ENCODE data around the gene APLF.

GRCh38 chr2:68418419-68418818 lies 49.0 kb upstream of the APLF start:
- TF ChIP-seq POLR2A (IDR thresholded peaks at IDR 0.05; ENCODE audit: control extremely low read depth in 1 of 2, low read depth in 2 of 2, low read length in 2 of 2) (no peak), CEBPB (IDR thresholded peaks at IDR 0.05; ENCODE audit: low read depth, low read length) (no peak), CTCF (IDR thresholded peaks at IDR 0.05; ENCODE audit: control extremely low read depth in 1 of 3, insufficient read depth in 1 of 3, low read depth in 1 of 3, low read length in 3 of 3) (no peak), POLR2AphosphoS5 (IDR thresholded peaks at IDR 0.05; ENCODE audit: low read depth, low read length) (no peak), USF2 (IDR thresholded peaks at IDR 0.05; ENCODE audit: low read length) (no peak)
